Measurements from ENCODE around the gene SH3BP1. TPM values are rescaled to one million over a fixed set of nuclear protein-coding genes. Genes with fewer than 3 reads are reported as not detected.

SH3BP1 gene
- polyA plus RNA-seq, 1 donor from 2014 or later = 0.63 TPM

- Histone ChIP-seq H3K27ac (ENCODE audit: low read length) (no peak overlapping the region), H3K9me3 (ENCODE audit: low read length) (no peaks in the 10 kb centered on the region), H3K4me2 (ENCODE audit: low read length) (no peak overlapping the region), H2AFZ (ENCODE audit: low read depth, low read length) (no peak overlapping the region), H3K9ac (ENCODE audit: low read length) (no peak overlapping the region), H3K4me3 (ENCODE audit: low read length) (no peak overlapping the region), H3K79me2 (replicated peaks; ENCODE audit: insufficient read depth, low read length) (no peaks in the 10 kb centered on the region), H3K36me3 (ENCODE audit: insufficient read depth, low read length) (no peaks in the 10 kb centered on the region), H3F3A (ENCODE audit: insufficient read depth, low read length, poor library complexity, severe bottlenecking) (no peaks in the 10 kb centered on the region), H3K9me2 (ENCODE audit: insufficient read depth, low read length) (no peaks in the 10 kb centered on the region), H3K27me3 (ENCODE audit: insufficient read depth, low read depth, low read length) (peaks cover 9% of the 10 kb centered on the region), H4K20me1 (ENCODE audit: insufficient read depth) (no peaks in the 10 kb centered on the region)
- TF ChIP-seq CTCF (IDR thresholded peaks at IDR 0.05; ENCODE audit: poor library complexity, severe bottlenecking) = no peak
- TF ChIP-seq TAF1 (IDR thresholded peaks at IDR 0.05; ENCODE audit: low read depth) = no peak
- no peak for TF ChIP-seq REST (IDR thresholded peaks at IDR 0.05; ENCODE audit: borderline replicate concordance)
Observed at GRCh38 chr22:37634417-37634924, 5.0 kb upstream of the SH3BP1 start.

- Histone ChIP-seq H3K9me2 (ENCODE audit: insufficient read depth, low read length) (no peaks in the 10 kb centered on the region), H3K4me3 (ENCODE audit: low read length) (no peak overlapping the region), H3K27ac (ENCODE audit: low read length) (no peak overlapping the region), H3K27me3 (ENCODE audit: insufficient read depth, low read depth, low read length) (peaks cover 15% of the 10 kb centered on the region), H4K20me1 (ENCODE audit: insufficient read depth) (no peaks in the 10 kb centered on the region), H3K36me3 (ENCODE audit: insufficient read depth, low read length) (no peaks in the 10 kb centered on the region), H3K9ac (ENCODE audit: low read length) (no peak overlapping the region), H3K4me2 (ENCODE audit: low read length) (no peak overlapping the region), H3K9me3 (ENCODE audit: low read length) (no peaks in the 10 kb centered on the region), H2AFZ (ENCODE audit: low read depth, low read length) (no peak overlapping the region), H3F3A (ENCODE audit: insufficient read depth, low read length, poor library complexity, severe bottlenecking) (no peaks in the 10 kb centered on the region), H3K79me2 (replicated peaks; ENCODE audit: insufficient read depth, low read length) (no peaks in the 10 kb centered on the region)
- TF ChIP-seq POLR2AphosphoS5 (IDR thresholded peaks at IDR 0.05) (no peak), EZH2 (IDR thresholded peaks at IDR 0.05; ENCODE audit: borderline replicate concordance, insufficient read depth, low read length, poor library complexity, severe bottlenecking) (no peak), RAD21 (conservative IDR thresholded peaks at IDR 0.05) (no peak), EP300 (conservative IDR thresholded peaks at IDR 0.05; ENCODE audit: poor library complexity, severe bottlenecking) (no peak), MXI1 (conservative IDR thresholded peaks at IDR 0.05; ENCODE audit: poor library complexity, severe bottlenecking) (no peak), SMC3 (conservative IDR thresholded peaks at IDR 0.05; ENCODE audit: poor library complexity) (no peak), REST (IDR thresholded peaks at IDR 0.05; ENCODE audit: borderline replicate concordance) (no peak), TAF1 (IDR thresholded peaks at IDR 0.05; ENCODE audit: low read depth) (no peak), CTCF (IDR thresholded peaks at IDR 0.05; ENCODE audit: poor library complexity, severe bottlenecking) (no peak)
Observed at GRCh38 chr22:37635157-37635556, 4.3 kb upstream of the SH3BP1 start.

Data from neural cell (in vitro differentiated cells).